Panc1 (cell line): ENCODE measurements around the gene PHF10. TPM values are rescaled to one million over a fixed set of nuclear protein-coding genes. Genes with fewer than 3 reads are reported as not detected.

ENCODE experiments used
- ATAC-seq: fragments of 200-7000 bp; cut with Tn5 transposase; 2 replicates; pipeline ENCODE4 v1.9.1; 2020; ENCODE audit warnings: mild to moderate bottlenecking, moderate library complexity
- BruUV-seq: library from RNA; stranded (reverse); fragments of 400-500 nt; replicated peaks from 2 replicates; lab custom pipeline; 2021; lab: Mats Ljungman, UMichigan
- CTCF ChIA-PET: fragments of 300-600 bp; sonication (Branson Sonifier 250); formaldehyde crosslinking; loops from one replicate; lab custom pipeline; 2022; ENCODE audit warnings: antibody characterized with exemption; lab: Charles Lee
- POLR2A ChIA-PET: fragments of 300-600 bp; sonication (Branson Sonifier 250); formaldehyde crosslinking; loops from one replicate; lab custom pipeline; 2022; ENCODE audit warnings: antibody characterized with exemption; lab: Charles Lee
- DNase-seq: peaks from one replicate; pipeline ENCODE4 v3.0.0-alpha.2; 2010; ENCODE audit warnings: low read depth, low spot score
- H3K27ac ChIP-seq: 2 replicates; pipeline ENCODE4 v1.5.1; 2011; ENCODE audit warnings: mild to moderate bottlenecking, low read length, inconsistent platforms
- H3K27me3 ChIP-seq: fragments of 200-500 bp; sonication (Bioruptor generic); 2 replicates; pipeline ENCODE4 v1.6.0; 2014; ENCODE audit warnings: low read length, inconsistent platforms; ENCODE audit not compliant: control insufficient read depth, insufficient read depth
- H3K36me3 ChIP-seq: fragments of 200-500 bp; sonication (Bioruptor generic); 2 replicates; pipeline ENCODE4 v1.5.1; 2014; ENCODE audit warnings: inconsistent platforms, mild to moderate bottlenecking, low read length, moderate library complexity; ENCODE audit not compliant: control insufficient read depth, insufficient read depth
- H3K4me1 ChIP-seq: 2 replicates; pipeline ENCODE4 v1.5.1; 2011; ENCODE audit warnings: inconsistent platforms, mild to moderate bottlenecking, low read length, moderate library complexity; ENCODE audit not compliant: control insufficient read depth, insufficient read depth
- H3K4me3 ChIP-seq, 2 experiments: 2 replicates each; pipeline ENCODE4 v1.5.1; 2011 to 2012; ENCODE audit warnings: low read depth in 2 of 2, low read length in 2 of 2, mild to moderate bottlenecking in 2 of 2, inconsistent platforms in 1 of 2, moderate library complexity in 1 of 2
- H3K9me3 ChIP-seq: fragments of 200-500 bp; sonication (Bioruptor generic); 2 replicates; pipeline ENCODE4 v1.5.1; 2014; ENCODE audit warnings: low read depth, mild to moderate bottlenecking, inconsistent platforms, low read length, moderate library complexity; ENCODE audit not compliant: control insufficient read depth, insufficient read depth
- CTCF ChIP-seq: fragments of 450-650 bp; IDR thresholded peaks from 2 replicates; pipeline ENCODE4 v1.5.1; 2017; ENCODE audit warnings: mild to moderate bottlenecking
- POLR2AphosphoS5 ChIP-seq: IDR thresholded peaks from 2 replicates; pipeline ENCODE4 v1.6.1; 2012; ENCODE audit warnings: mild to moderate bottlenecking, low read depth, low read length, moderate library complexity
- REST ChIP-seq, 2 experiments: IDR thresholded peaks; 2 replicates each; pipeline ENCODE4 v1.6.1; 2011 to 2012; ENCODE audit warnings: low read depth in 2 of 2, control low read depth in 1 of 2, low read length in 1 of 2, mild to moderate bottlenecking in 1 of 2, moderate library complexity in 1 of 2; ENCODE audit not compliant: insufficient read depth in 1 of 2
- SIN3A ChIP-seq: IDR thresholded peaks from 2 replicates; pipeline ENCODE4 v1.6.1; 2012; ENCODE audit warnings: low read depth, mild to moderate bottlenecking, low read length, moderate library complexity, borderline replicate concordance; ENCODE audit not compliant: insufficient read depth
- TCF7L2 ChIP-seq: IDR thresholded peaks from 2 replicates; pipeline ENCODE4 v1.6.1; 2011; ENCODE audit warnings: mild to moderate bottlenecking, low read depth, low read length, inconsistent platforms
- in situ Hi-C: cut with HindIII; loops from 2 replicates; pipeline ENCODE4 v1.10.0; 2016; ENCODE audit warnings: low sequenced_read_pairs, low pct_unique_long_range_greater_than_20kb
- intact Hi-C: fragments of 100-400 bp; cut with micrococcal nuclease; formaldehyde crosslinking; loops from one replicate; pipeline ENCODE4 v1.10.0; 2022; ENCODE audit not compliant: unreplicated experiment
- total RNA-seq: library from RNA; stranded (reverse); gene quantifications from one replicate; pipeline ENCODE4 v1.2.1, GENCODE V29; 2021; ENCODE audit not compliant: unreplicated experiment

Gene PHF10
- total RNA-seq, 1 experiment from 2014 or later, result 71.7 TPM

GRCh38 chr6:169738204-169738975 lies 14.1 kb upstream of the PHF10 start:
- Histone ChIP-seq H3K4me1 (no peaks in the 10 kb centered on the region), H3K4me3 (no peak overlapping the region), H3K36me3 (no peaks in the 10 kb centered on the region), H3K27ac (no peak overlapping the region), H3K9me3 (no peaks in the 10 kb centered on the region), H3K27me3 (no peaks in the 10 kb centered on the region)
- POLR2A ChIA-PET, result no interaction called here
- CTCF ChIA-PET, result no interaction called here
- TF ChIP-seq REST (IDR thresholded peaks at IDR 0.05; ENCODE audit: insufficient read depth in 1 of 2, low read depth in 2 of 2, low read length in 1 of 2), result no peak
- no peak for TF ChIP-seq SIN3A
- TF ChIP-seq POLR2AphosphoS5, result no peak
- TF ChIP-seq TCF7L2, result no peak
- TF ChIP-seq CTCF, result no peak
- DNase-seq (no peak), ATAC-seq (no peak)
- intact Hi-C loops (no loop called here), in situ Hi-C loops (no loop called here)
- no TSS peak for BruUV-seq

GRCh38 chr6:169729961-169730360 lies 5.7 kb upstream of the PHF10 start:
- ChIA-PET CTCF (no interaction called here), POLR2A (no interaction called here)
- no peak for TF ChIP-seq TCF7L2
- TF ChIP-seq REST (IDR thresholded peaks at IDR 0.05; ENCODE audit: insufficient read depth in 1 of 2, low read depth in 2 of 2, low read length in 1 of 2), result no peak
- TF ChIP-seq CTCF, result no peak
- TF ChIP-seq POLR2AphosphoS5, result no peak
- no peak for TF ChIP-seq SIN3A
- no peak overlapping the region for H3K4me3 ChIP-seq
- no peaks in the 10 kb centered on the region for H3K9me3 ChIP-seq
- no peak overlapping the region for H3K27ac ChIP-seq
- no peak for ATAC-seq
- H3K36me3 ChIP-seq, result no peaks in the 10 kb centered on the region
- H3K4me1 ChIP-seq, result peaks cover 6% of the 10 kb centered on the region
- BruUV-seq, result no TSS peak
- intact Hi-C loops (no loop called here), in situ Hi-C loops (no loop called here)
- no peak for DNase-seq
- no peaks in the 10 kb centered on the region for H3K27me3 ChIP-seq
